ENCODE data around the gene OVCH2.

The OVCH2 gene

DNA sequence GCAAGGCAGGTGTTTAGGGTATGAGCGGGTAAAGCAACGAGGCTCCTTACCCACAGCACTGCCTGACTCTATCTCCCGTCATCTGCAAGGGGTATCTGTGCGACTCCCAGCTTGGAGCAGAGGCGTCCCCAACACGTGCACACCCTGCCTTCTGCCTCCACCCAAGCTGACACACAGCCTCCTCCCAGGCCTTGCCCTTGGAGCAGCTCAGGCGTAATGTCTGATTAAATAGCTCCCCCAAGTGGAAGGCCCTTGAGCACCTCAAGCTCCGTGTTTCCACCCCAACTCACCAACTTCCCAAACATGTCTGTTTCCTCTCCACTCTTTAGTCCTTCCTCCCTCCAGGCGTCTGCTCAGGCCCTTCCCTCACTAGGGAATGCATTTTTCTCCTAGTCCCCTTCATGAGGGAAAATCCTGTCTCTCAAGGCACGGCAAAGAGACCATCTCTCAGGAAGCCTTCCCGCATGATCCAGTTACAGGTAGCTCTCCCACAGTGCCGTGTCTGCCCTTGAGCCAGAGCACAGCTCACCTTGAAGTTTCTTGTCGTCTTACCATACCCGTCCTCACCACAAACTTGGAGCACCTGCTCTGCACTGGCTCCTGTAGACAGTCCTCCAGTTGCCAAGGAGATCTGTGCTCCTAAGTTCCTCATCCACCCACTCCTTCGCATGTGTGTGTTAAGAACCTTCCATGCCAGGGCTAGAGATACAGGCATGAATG is 48.8 kb downstream of the OVCH2 start:
- Mint-ChIP-seq H3K27ac (peak overlapping the region in 1 of 2 donors; percentile 79), H3K9me3 (no peaks in the 10 kb centered on the region)
- no peak for DNase-seq

DNA sequence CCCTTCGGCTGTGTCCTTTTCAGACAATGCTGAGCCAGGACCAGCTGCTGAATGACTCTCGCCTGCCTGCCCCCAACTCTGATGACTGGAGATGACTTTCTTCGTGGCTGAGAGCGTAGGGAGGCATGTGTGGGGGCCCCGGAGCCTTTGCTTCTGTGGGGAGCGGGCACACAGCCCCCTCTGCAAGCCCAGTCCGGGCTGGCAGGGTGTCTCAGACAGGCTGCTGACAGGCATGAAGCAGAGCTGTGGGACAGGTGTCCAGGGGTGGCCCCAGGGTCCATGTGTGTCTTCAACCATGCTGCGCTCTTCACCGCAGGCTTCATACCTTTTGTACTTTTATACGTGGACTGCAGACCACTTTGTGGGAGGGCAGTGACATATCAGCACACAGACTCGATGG is 49.6 kb downstream of the OVCH2 start:
- no peak overlapping the region for H3K4me3 Mint-ChIP-seq
- no peaks in the 10 kb centered on the region for H3K4me1 Mint-ChIP-seq
- H3K9me3 Mint-ChIP-seq = no peaks in the 10 kb centered on the region
- no peaks in the 10 kb centered on the region for H3K27me3 Mint-ChIP-seq
- ATAC-seq (peak; percentile 44), DNase-seq (no peak)
- peak overlapping the region in 1 of 2 donors; percentile 12 for H3K27ac Mint-ChIP-seq

More for the DNA sequence above, 48.8 kb downstream of the OVCH2 start:
- Mint-ChIP-seq H3K27me3 (no peaks in the 10 kb centered on the region), H3K4me3 (no peak overlapping the region), H3K4me1 (no peaks in the 10 kb centered on the region)
- peak; percentile 67 for ATAC-seq

DNA sequence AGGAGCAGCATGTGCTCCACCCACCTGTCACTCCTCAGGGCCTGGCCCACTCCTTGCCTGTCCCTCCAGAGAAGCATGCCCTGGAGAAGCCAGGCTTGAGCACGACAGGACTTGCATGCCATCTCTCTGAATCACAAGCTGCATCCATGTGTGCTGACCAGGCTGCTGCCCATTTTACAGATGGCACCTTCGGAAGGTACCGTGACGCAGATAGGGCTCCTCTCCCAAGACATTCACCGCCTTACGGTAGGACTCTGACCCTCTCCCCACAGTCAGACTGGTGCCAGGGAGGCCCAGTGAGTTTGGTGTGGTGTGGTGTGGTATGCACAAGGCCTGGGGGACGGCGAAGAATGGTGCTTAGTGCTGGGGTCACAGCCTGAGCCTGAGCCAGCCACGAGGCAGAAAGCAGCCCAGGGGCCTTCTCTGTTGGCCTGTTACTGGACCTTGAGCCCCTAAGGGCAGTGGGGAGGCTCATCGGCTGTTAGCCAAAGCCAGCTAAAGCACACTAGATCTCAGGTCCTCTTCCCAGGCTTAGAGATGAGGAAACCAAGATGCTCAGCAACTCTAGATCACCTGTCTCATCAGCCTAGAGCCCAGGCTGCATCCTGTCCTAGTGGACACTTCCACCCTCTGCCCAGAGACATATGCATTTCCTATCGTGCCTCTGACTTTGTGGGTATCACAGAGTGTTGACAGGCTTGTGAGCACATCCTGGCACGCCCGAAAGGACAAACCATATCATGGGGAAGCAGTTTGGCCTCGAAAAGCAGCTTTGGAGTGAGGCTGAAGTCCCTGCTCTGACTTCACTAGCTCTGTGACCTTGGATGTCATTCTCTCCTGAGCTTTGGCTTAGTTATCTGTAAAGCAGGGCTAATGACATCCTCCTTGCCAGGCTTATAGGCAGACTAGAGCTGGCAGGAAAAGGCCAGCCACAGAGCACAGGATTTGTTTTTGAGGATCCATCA is 50.7 kb downstream of the OVCH2 start:
- no peak overlapping the region for H3K4me3 Mint-ChIP-seq
- DNase-seq (no peak), ATAC-seq (no peak)
- H3K4me1 Mint-ChIP-seq = no peaks in the 10 kb centered on the region
- H3K27me3 Mint-ChIP-seq = no peaks in the 10 kb centered on the region
- no peaks in the 10 kb centered on the region for H3K9me3 Mint-ChIP-seq
- H3K27ac Mint-ChIP-seq = no peak overlapping the region

DNA sequence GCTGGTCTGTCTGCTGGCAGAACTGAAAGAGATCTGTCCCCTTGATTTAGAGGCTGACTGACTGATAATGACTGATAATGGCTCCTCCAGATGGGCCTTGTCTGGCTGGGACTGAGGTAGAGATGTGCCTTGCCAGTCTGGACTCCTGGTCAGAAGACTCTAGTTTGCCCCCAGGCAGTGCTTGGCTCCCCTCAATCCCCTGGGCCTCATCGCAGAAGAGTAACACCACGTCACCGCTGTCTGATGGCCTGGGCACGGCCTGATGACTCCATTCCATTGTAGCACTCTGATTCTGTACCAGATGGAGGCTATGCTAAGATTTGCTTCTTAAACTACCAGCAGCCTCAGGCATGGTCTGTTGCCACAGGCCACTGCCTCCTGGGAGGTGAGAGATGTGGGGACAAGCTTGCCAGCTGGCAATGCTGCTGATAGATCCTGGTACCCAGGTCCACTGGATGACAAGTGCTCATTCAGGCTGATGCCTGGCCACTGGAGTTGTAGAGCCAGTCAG is 52.0 kb downstream of the OVCH2 start:
- Mint-ChIP-seq H3K4me1 (no peaks in the 10 kb centered on the region), H3K4me3 (no peak overlapping the region), H3K27me3 (no peaks in the 10 kb centered on the region), H3K27ac (peak overlapping the region in 1 of 2 donors; percentile 48), H3K9me3 (no peaks in the 10 kb centered on the region)
- no peak for ATAC-seq
- no peak for DNase-seq

DNA sequence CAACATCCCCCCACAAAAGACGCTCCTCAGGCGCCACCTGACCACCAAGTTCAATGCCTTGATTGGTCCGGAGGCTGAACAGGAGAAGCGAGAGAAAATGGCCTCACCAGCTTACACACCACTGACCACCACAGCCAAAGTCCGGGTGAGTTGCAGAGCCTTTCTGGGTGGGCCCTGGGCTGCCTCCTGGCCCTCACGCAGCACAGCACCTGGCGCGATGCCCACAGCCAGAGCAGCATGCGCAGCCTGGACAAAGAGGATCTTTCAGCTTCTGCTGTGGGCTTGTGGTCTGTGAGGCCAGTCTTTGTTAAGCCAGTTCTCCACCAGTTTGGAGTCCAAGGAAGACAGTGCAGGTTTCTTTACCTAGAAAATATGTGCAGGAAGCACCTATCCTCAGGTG is 54.6 kb downstream of the OVCH2 start:
- H3K27ac Mint-ChIP-seq = no peak overlapping the region

DNA sequence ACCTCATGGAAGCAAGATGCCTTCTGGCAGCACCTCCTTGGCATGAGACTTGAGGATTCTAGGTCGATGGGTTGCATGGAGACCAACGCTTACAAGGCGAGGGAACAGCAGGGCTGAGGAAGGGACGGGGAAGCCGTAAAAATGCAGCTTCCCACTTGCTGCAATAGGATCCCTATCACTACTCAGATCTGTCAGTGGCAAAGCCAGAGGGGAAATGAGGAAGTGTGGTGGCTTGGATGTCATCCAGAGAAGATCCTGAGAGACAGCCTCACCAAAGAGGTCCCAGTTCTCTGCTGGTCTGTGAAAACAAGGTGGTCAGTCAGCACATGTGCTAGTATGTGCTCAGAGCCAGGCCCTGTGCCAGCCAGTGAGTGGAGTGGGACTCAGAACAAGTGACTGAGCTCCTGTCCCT is 55.1 kb downstream of the OVCH2 start:
- no peak for ATAC-seq
- DNase-seq = no peak
- peak overlapping the region in 1 of 2 donors; percentile 48 for H3K27ac Mint-ChIP-seq
- no peaks in the 10 kb centered on the region for H3K4me1 Mint-ChIP-seq
- H3K9me3 Mint-ChIP-seq = no peaks in the 10 kb centered on the region
- H3K27me3 Mint-ChIP-seq = no peaks in the 10 kb centered on the region
- H3K4me3 Mint-ChIP-seq = no peak overlapping the region

More for the DNA sequence above, 54.6 kb downstream of the OVCH2 start:
- ATAC-seq (no peak), DNase-seq (no peak)
- no peaks in the 10 kb centered on the region for H3K27me3 Mint-ChIP-seq
- H3K4me3 Mint-ChIP-seq = no peak overlapping the region
- H3K9me3 Mint-ChIP-seq = no peaks in the 10 kb centered on the region
- H3K4me1 Mint-ChIP-seq = no peaks in the 10 kb centered on the region

DNA sequence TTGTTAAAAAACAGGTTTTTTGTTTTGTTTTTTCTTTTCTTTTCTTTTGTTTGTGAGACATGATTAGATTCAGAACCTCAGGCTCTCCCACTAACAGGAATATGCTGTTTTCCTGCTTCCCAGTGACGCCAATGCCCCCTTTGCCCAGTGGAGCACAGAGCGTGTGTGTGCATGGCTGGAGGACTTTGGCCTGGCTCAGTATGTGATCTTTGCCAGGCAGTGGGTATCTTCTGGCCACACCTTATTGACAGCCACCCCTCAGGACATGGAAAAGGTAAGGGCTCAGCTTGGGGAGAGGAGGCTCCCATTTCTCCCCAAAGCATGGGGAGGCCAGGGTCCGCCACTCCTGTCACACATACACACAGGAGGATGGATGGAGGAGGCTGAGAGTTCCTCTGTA is 58.0 kb downstream of the OVCH2 start:
- no peaks in the 10 kb centered on the region for H3K9me3 Mint-ChIP-seq
- no peaks in the 10 kb centered on the region for H3K4me1 Mint-ChIP-seq
- ATAC-seq = peak; percentile 20
- no peaks in the 10 kb centered on the region for H3K27me3 Mint-ChIP-seq
- no peak for DNase-seq
- H3K27ac Mint-ChIP-seq = no peak overlapping the region
- no peak overlapping the region for H3K4me3 Mint-ChIP-seq

DNA sequence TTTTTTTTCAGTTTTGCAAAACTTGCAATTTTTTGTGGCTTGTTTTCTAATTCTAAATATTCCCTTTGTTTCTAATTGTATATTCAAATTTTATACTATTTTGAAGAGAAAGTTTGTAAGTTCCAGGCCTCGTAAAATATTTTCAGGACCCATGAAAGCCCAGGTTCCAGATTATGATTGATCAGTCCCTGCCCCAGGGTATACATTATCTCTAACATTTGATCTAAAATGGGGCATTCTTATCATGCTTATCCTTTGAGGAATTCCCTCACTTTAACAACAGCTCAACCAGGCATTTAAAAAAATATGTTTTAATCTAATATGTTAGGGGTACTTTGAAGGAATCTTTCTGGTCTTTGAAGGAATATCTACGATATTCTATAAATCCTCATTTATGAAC is 59.4 kb downstream of the OVCH2 start:
- no peak overlapping the region for H3K27ac Mint-ChIP-seq

DNA sequence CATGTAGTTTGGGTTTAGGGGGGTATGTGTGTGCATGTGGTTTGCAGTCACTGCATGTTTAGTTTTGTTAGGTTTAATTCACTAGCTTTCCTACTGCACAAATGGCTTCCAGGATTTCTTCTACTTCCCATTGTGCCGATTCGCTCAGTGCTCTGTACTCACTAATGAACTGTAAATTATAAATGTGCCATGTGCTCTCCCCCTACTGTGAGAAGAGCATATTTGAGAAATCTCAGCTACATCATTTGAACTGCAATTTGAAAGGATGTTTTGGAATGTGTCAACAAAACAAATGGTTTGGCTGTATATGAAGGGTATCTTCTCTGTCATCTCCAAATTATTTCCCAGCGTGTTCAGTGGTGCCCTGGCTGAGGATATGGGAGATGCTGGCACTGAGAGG is 61.1 kb downstream of the OVCH2 start:
- no peaks in the 10 kb centered on the region for H3K9me3 Mint-ChIP-seq
- H3K4me3 Mint-ChIP-seq = no peak overlapping the region
- H3K27ac Mint-ChIP-seq = no peak overlapping the region
- ATAC-seq = no peak
- no peak for DNase-seq
- H3K27me3 Mint-ChIP-seq = no peaks in the 10 kb centered on the region
- no peaks in the 10 kb centered on the region for H3K4me1 Mint-ChIP-seq

More for the DNA sequence above, 59.4 kb downstream of the OVCH2 start:
- H3K27me3 Mint-ChIP-seq = no peaks in the 10 kb centered on the region
- H3K4me3 Mint-ChIP-seq = no peak overlapping the region
- no peak for ATAC-seq
- no peaks in the 10 kb centered on the region for H3K9me3 Mint-ChIP-seq
- DNase-seq = no peak
- H3K4me1 Mint-ChIP-seq = no peaks in the 10 kb centered on the region

DNA sequence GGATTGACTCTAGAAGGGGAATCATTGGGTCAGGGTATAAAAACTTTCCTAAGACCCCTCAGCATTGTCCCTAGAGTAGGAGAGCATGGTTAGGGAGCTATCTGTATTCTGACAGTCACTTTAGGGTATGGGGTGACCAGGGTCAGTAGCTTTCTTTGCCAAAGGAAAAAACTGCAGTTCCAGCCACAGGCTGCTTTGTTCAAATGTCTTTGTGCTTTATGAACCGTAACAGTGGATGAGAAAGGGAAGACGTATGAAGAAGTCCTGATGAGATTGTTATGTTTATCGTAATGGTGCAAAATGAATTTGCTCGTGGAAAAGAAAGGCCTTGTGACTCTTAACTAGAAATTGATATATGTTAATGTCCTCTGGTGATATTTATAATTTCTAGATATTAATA is 63.0 kb downstream of the OVCH2 start:
- Mint-ChIP-seq H3K4me1 (no peaks in the 10 kb centered on the region), H3K27ac (peak overlapping the region in 1 of 2 donors; percentile 0), H3K27me3 (no peaks in the 10 kb centered on the region), H3K4me3 (no peak overlapping the region), H3K9me3 (no peaks in the 10 kb centered on the region)
- no peak for DNase-seq
- ATAC-seq = no peak

DNA sequence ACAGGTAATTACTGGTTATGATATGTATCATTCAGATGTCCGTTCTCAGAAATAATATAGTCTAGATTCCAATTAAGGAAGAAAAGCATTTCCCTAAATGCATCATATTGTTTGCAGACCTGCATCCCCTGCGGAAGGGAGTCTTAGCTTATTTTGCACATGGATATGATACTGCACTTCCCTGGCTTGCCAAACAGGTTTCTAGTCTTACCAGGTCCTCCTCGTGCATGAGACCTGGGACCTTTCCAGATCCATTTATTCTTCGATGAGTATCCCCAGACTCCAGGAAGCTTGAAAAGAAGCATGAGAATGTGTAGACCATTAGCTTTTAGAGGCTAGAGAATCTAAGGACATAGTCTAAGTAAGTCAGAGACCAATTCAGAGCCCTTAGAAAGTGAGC is 63.5 kb downstream of the OVCH2 start:
- no peaks in the 10 kb centered on the region for H3K4me1 Mint-ChIP-seq
- no peaks in the 10 kb centered on the region for H3K9me3 Mint-ChIP-seq
- H3K4me3 Mint-ChIP-seq = no peak overlapping the region
- H3K27me3 Mint-ChIP-seq = no peaks in the 10 kb centered on the region
- no peak for DNase-seq
- no peak for ATAC-seq
- no peak overlapping the region for H3K27ac Mint-ChIP-seq

DNA sequence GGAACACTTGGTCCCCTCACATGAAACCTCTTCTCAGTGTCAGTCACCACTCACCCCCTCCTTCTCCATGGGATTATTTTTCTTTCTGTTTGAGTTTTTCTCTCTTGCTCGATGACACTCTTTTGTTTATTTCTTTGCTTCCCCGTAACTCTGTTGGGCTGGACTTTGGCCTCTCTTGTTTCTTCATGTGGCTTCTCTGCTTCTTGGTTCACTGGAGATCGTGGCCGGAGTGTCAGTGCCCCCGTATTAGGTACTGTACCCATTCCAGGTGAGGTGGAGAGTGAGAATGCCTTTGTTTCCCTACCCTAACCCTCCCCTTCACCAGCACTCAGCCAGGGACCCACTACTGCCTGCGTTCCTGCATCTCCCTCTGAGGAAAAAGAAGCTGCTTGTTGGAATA is 65.5 kb downstream of the OVCH2 start:
- no peaks in the 10 kb centered on the region for H3K4me1 Mint-ChIP-seq
- H3K4me3 Mint-ChIP-seq = no peak overlapping the region
- ATAC-seq (no peak), DNase-seq (no peak)
- no peaks in the 10 kb centered on the region for H3K27me3 Mint-ChIP-seq
- no peaks in the 10 kb centered on the region for H3K9me3 Mint-ChIP-seq
- H3K27ac Mint-ChIP-seq = peak overlapping the region in 1 of 2 donors; percentile 40

DNA sequence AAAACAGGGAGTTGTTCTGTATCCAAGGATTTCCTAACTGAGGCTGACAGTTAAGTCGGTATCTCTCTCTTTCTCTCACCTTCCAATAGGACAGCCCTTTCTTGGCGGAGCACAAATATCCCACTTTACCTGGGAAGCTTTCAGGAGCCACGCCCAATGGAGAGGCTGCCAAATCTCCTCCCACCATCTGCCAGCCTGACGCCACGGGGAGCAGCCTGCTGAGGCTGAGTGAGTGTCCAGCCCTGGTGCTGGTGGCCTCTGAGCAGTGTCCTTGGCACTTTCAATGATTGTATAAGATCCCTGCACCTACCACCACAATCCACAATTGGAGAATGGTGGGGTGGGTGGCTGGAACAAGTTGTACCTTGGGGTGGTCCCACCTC is 66.6 kb downstream of the OVCH2 start:
- no peak for DNase-seq
- Mint-ChIP-seq H3K4me1 (no peaks in the 10 kb centered on the region), H3K27me3 (no peaks in the 10 kb centered on the region), H3K4me3 (no peak overlapping the region), H3K9me3 (no peaks in the 10 kb centered on the region), H3K27ac (no peak overlapping the region)
- no peak for ATAC-seq
